Neutrophil (primary cell): ENCODE data around the gene KANSL1.
"Not testable (repeated sequence)": the region's sequence is repeated elsewhere in the genome, so short reads cannot be mapped to it uniquely, and the experiment has no call there.

ENCODE experiments used
- H3K27ac ChIP-seq: fragments of 200-600 bp; sonication (generic); 2 replicates; pipeline ENCODE4 v1.5.1; 2016; ENCODE audit warnings: mild to moderate bottlenecking, moderate library complexity
- H3K27me3 ChIP-seq: fragments of 200-600 bp; sonication (generic); 2 replicates; pipeline ENCODE4 v1.6.0; 2016; ENCODE audit warnings: mild to moderate bottlenecking
- H3K36me3 ChIP-seq: fragments of 200-600 bp; sonication (generic); 2 replicates; pipeline ENCODE4 v1.5.1; 2017
- H3K4me1 ChIP-seq, 2 experiments: fragments of 200-600 bp in 1 of 2; sonication (generic) in 1 of 2; 1 replicate in 1 of 2; 2 replicates in 1 of 2; pipeline versions ENCODE4 v1.5.1 to v1.6.1; 2013 to 2016; ENCODE audit warnings: low read depth in 1 of 2, low read length in 1 of 2, mild to moderate bottlenecking in 1 of 2, moderate library complexity in 1 of 2; ENCODE audit not compliant: control insufficient read depth in 1 of 2, insufficient read depth in 1 of 2
- H3K4me3 ChIP-seq, 2 experiments: fragments of 200-600 bp in 1 of 2; sonication (generic) in 1 of 2; 1 replicate in 1 of 2; 2 replicates in 1 of 2; pipeline ENCODE4 v1.5.1; 2013 to 2016; ENCODE audit warnings: low read depth in 1 of 2, low read length in 1 of 2, mild to moderate bottlenecking in 1 of 2, moderate library complexity in 1 of 2
- H3K9me3 ChIP-seq: fragments of 200-600 bp; sonication (generic); 2 replicates; pipeline ENCODE4 v1.5.1; 2016
- TF ChIP-seq, protein P1 (sequence below): fragments of 200-600 bp; sonication (generic); IDR thresholded peaks from 2 replicates; pipeline ENCODE4 v1.5.1; 2016; ENCODE audit warnings: antibody characterized with exemption

Gene KANSL1

DNA sequence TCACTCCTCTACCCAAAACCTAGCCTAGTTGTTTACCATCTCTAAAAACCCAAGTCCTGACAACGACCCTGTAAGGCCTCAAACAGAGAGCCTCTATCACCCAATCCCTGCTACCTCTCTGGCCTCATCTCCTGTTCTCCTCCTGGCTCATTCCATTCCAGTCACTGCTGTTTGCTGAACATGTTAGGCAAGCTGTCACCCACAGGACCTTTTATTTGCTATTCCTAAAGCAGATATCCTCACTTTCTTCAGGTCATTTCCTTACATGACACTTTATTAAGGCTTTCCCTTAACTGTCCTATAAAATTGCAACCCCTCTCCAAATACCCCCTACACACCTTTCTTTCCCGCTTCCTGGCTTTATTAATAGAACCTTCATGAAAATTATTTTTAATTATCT is 85.1 kb downstream of the KANSL1 start:
- Histone ChIP-seq H3K27me3 (no peaks in the 10 kb centered on the region), H3K4me3 (no peak overlapping the region), H3K4me1 (peaks cover 11 to 27% of the 10 kb centered on the region in 2 experiments), H3K9me3 (no peaks in the 10 kb centered on the region), H3K36me3 (no peaks in the 10 kb centered on the region), H3K27ac (peak overlapping the region; percentile 36)
- TF ChIP-seq, protein P1, sequence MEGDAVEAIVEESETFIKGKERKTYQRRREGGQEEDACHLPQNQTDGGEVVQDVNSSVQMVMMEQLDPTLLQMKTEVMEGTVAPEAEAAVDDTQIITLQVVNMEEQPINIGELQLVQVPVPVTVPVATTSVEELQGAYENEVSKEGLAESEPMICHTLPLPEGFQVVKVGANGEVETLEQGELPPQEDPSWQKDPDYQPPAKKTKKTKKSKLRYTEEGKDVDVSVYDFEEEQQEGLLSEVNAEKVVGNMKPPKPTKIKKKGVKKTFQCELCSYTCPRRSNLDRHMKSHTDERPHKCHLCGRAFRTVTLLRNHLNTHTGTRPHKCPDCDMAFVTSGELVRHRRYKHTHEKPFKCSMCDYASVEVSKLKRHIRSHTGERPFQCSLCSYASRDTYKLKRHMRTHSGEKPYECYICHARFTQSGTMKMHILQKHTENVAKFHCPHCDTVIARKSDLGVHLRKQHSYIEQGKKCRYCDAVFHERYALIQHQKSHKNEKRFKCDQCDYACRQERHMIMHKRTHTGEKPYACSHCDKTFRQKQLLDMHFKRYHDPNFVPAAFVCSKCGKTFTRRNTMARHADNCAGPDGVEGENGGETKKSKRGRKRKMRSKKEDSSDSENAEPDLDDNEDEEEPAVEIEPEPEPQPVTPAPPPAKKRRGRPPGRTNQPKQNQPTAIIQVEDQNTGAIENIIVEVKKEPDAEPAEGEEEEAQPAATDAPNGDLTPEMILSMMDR = no peak

DNA sequence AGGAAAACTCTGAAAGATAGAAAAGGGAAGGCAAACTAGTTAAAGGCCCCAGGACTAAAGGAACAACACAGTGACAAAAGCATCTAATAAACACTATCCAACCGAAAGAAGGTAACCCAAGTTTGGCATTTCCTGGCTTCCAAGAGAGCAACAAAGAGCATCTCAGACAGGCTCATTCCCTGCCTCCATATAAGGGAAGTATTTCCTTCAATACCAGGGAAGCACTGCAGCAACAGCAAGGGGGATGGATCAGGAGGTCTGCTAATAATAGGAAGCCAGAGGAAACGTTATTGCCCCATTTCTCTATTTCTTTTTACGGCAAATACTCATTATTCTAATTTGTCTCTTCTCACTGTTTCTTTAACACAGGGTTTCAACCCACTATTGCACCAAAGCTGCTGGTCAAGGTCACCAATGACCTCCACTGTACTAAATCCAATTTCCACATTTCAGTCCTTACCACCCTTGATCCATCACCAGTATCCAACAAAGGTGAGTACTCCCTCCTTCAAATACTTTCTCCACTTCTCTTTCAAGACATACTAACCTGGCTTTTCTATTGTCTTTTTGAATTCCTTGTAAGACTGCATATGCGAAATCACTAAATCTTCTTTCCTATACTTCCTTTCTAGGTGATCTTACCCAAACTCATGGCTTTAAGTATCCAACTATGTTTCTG is 86.1 kb downstream of the KANSL1 start:
- no peaks in the 10 kb centered on the region for H3K9me3 ChIP-seq
- H3K27me3 ChIP-seq = no peaks in the 10 kb centered on the region
- H3K36me3 ChIP-seq = no peaks in the 10 kb centered on the region
- peak overlapping the region; percentile 36 for H3K27ac ChIP-seq
- H3K4me3 ChIP-seq = no peak overlapping the region
- H3K4me1 ChIP-seq = peaks cover 11 to 27% of the 10 kb centered on the region in 2 experiments
- TF ChIP-seq, protein P1 = no peak

DNA sequence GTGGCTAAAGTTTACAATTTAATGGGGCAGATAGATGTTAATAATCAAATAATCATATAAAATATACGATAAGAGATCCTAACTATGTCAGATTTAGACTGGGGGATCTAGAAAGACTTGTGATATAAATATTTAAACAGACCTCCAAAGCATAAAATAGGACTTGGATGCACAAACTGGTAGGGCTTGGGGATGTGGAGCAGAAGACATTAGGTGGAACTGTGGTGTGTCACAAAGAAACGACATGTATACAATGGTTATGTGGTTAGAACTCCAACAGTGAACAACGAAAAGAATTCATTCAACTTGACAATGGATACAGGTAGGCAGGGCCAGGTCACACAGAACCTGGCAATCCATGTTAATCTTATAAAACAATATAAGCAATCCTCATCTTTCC is 90.4 kb downstream of the KANSL1 start:
- not testable (repeated sequence) for H3K36me3 ChIP-seq, H3K27me3 ChIP-seq, H3K9me3 ChIP-seq, H3K4me3 ChIP-seq
- Histone ChIP-seq H3K4me1 (peaks cover 6 to 18% of the 10 kb centered on the region in 2 experiments), H3K27ac (peak overlapping the region; percentile 42)

DNA sequence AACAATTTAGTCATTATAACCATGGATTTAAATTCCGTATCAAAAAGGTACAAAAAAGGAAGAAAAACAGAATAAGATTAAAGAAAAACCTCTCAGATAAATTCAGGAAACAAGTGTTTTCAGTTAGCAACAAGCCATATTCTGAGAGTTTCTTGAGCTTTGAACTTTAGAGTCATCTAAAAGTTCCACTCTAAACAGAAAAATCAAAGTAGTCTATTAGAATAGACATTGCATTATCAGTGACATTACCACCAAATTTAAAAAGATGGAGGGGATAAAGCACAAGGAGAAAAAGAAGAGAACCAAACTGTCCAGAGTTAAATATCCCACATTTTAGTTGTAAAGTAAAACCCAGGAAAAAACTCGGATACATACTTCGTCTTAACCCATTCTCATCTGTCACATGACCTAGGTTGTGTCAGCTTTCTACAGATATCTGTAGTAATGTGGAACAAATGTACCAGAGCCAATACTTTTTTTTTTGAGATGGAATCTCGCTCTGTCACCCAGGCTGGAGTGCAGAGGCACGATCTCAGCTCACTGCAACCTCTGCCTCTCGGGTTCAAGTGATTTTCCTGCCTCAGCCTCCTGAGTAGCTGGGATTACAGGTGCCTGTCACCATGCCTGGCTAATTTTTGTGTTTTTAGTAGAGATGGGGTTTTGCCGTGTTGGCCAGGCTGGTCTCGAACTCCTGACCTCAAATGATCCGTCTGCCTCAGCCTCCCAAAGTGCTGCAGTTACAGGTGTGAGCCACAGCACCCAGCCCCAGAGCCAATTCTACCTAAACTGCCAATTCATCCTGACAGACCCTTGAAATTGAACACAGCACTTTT is 91.2 kb downstream of the KANSL1 start:
- H3K36me3 ChIP-seq = not testable (repeated sequence)
- peak overlapping the region; percentile 42 for H3K27ac ChIP-seq

DNA sequence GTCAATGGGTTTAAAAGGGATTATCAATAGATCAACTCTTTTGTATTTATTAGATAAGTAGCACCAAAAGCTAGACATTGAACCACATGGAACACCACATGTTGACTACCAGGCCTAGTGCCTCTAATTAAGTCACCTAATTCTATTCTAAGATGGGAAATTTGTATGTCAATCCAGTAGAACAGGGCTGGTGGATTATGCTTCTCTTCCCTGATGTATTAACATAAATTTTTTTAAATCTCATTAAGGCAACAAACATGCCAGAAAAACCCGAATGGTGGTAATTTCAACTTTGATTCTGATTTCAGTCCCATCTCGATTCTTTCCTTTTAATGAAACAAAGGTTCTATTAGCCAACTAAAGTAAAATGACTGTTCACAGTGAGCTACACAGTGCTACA is 92.6 kb downstream of the KANSL1 start:
- peak overlapping the region; percentile 72 for H3K27ac ChIP-seq
- H3K36me3 ChIP-seq = no peaks in the 10 kb centered on the region
- H3K27me3 ChIP-seq = no peaks in the 10 kb centered on the region
- TF ChIP-seq, protein P1 = no peak
- H3K4me1 ChIP-seq = peaks cover 6 to 16% of the 10 kb centered on the region in 2 experiments
- no peak overlapping the region for H3K4me3 ChIP-seq
- no peaks in the 10 kb centered on the region for H3K9me3 ChIP-seq

More for the DNA sequence above, 91.2 kb downstream of the KANSL1 start:
- not testable (repeated sequence) for H3K9me3 ChIP-seq, H3K27me3 ChIP-seq, H3K4me3 ChIP-seq
- peaks cover 6 to 18% of the 10 kb centered on the region in 2 experiments for H3K4me1 ChIP-seq

DNA sequence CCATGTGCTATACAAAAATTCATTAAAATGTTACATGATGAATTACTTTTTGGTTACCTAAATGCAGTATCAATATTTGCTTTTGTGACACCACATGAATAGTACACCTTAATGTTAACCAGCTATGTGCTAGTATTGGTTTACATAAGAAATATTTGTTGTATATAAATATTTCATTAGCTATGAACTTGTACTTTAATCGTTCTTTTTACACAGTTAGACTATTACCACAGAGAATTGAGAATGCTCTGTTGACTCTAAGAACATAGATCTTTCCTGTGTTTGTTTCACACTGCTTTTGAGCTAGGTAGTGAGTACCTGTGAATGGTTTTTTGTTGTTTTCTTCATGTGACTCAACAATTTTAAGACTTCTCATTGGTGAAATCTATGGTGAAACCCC is 93.4 kb downstream of the KANSL1 start:
- Histone ChIP-seq H3K36me3 (no peaks in the 10 kb centered on the region), H3K4me3 (no peak overlapping the region), H3K9me3 (no peaks in the 10 kb centered on the region), H3K4me1 (peaks cover 6 to 16% of the 10 kb centered on the region in 2 experiments), H3K27ac (peak overlapping the region; percentile 38), H3K27me3 (no peaks in the 10 kb centered on the region)
- TF ChIP-seq, protein P1 = no peak
